ENCODE results near the gene CXorf58.
"Not testable (repeated sequence)": the region's sequence is repeated elsewhere in the genome, so short reads cannot be mapped to it uniquely, and the experiment has no call there.

The CXorf58 gene

GRCh38 chrX:23907498-23908218 lies at the start of gene CXorf58, which contains the start of gene APOO:
CXorf58 (plus strand) TSS chrX:23908006; CDS start chrX:23910303, 2,297 bp downstream.
APOO (minus strand) TSS chrX:23907938; CDS start chrX:23907702, 236 bp downstream.
- in situ Hi-C loops (cut with HindIII; ENCODE audit: low pct_ligation_motif_present, low pct_unique_long_range_greater_than_20kb, low sequenced_read_pairs): loop anchor here (10.0 kb wide), 1 partner anchor 203 kb away; no protein-coding TSS in a partner anchor
- peak; percentile 83 for DNase-seq

GRCh38 chrX:23859238-23859637 lies 48.6 kb upstream of the CXorf58 start:
- DNase-seq; in situ Hi-C loops (cut with HindIII; ENCODE audit: low pct_ligation_motif_present, low pct_unique_long_range_greater_than_20kb, low sequenced_read_pairs): not testable (repeated sequence)

- no peak for DNase-seq
- in situ Hi-C loops (cut with HindIII; ENCODE audit: low pct_ligation_motif_present, low pct_unique_long_range_greater_than_20kb, low sequenced_read_pairs): no loop called here
Measured at GRCh38 chrX:23861215-23861896, 46.5 kb upstream of the CXorf58 start.

GRCh38 chrX:23861952-23862351 lies 45.9 kb upstream of the CXorf58 start:
- DNase-seq; in situ Hi-C loops (cut with HindIII; ENCODE audit: low pct_ligation_motif_present, low pct_unique_long_range_greater_than_20kb, low sequenced_read_pairs): not testable (repeated sequence)

- in situ Hi-C loops (cut with HindIII; ENCODE audit: low pct_ligation_motif_present, low pct_unique_long_range_greater_than_20kb, low sequenced_read_pairs): no loop called here
Measured at GRCh38 chrX:23864742-23865326, 43.0 kb upstream of the CXorf58 start.

GRCh38 chrX:23870041-23870440 lies 37.8 kb upstream of the CXorf58 start:
- in situ Hi-C loops (cut with HindIII; ENCODE audit: low pct_ligation_motif_present, low pct_unique_long_range_greater_than_20kb, low sequenced_read_pairs): no loop called here
- no peak for DNase-seq

More at GRCh38 chrX:23864742-23865326, 43.0 kb upstream of the CXorf58 start:
- no peak for DNase-seq

GRCh38 chrX:23871905-23872546 lies 35.8 kb upstream of the CXorf58 start:
- in situ Hi-C loops (cut with HindIII; ENCODE audit: low pct_ligation_motif_present, low pct_unique_long_range_greater_than_20kb, low sequenced_read_pairs): no loop called here
- DNase-seq: no peak

- in situ Hi-C loops (cut with HindIII; ENCODE audit: low pct_ligation_motif_present, low pct_unique_long_range_greater_than_20kb, low sequenced_read_pairs): no loop called here
- DNase-seq: no peak
Measured at GRCh38 chrX:23879380-23880090, 28.3 kb upstream of the CXorf58 start.

- in situ Hi-C loops (cut with HindIII; ENCODE audit: low pct_ligation_motif_present, low pct_unique_long_range_greater_than_20kb, low sequenced_read_pairs): no loop called here
- peak; percentile 63 for DNase-seq
Measured at GRCh38 chrX:23883737-23884354, 24.0 kb upstream of the CXorf58 start.

GRCh38 chrX:23884427-23885024 lies 23.3 kb upstream of the CXorf58 start:
- DNase-seq: peak; percentile 19
- in situ Hi-C loops (cut with HindIII; ENCODE audit: low pct_ligation_motif_present, low pct_unique_long_range_greater_than_20kb, low sequenced_read_pairs): no loop called here

- DNase-seq: no peak
- in situ Hi-C loops (cut with HindIII; ENCODE audit: low pct_ligation_motif_present, low pct_unique_long_range_greater_than_20kb, low sequenced_read_pairs): no loop called here
Measured at GRCh38 chrX:23885803-23886202, 22.0 kb upstream of the CXorf58 start.

- in situ Hi-C loops (cut with HindIII; ENCODE audit: low pct_ligation_motif_present, low pct_unique_long_range_greater_than_20kb, low sequenced_read_pairs): no loop called here
- no peak for DNase-seq
Measured at GRCh38 chrX:23887451-23887850, 20.4 kb upstream of the CXorf58 start.

GRCh38 chrX:23887918-23888317 lies 19.9 kb upstream of the CXorf58 start:
- in situ Hi-C loops (cut with HindIII; ENCODE audit: low pct_ligation_motif_present, low pct_unique_long_range_greater_than_20kb, low sequenced_read_pairs): no loop called here

GRCh38 chrX:23888887-23889501 lies 18.8 kb upstream of the CXorf58 start:
- in situ Hi-C loops (cut with HindIII; ENCODE audit: low pct_ligation_motif_present, low pct_unique_long_range_greater_than_20kb, low sequenced_read_pairs): no loop called here
- no peak for DNase-seq

More at GRCh38 chrX:23887918-23888317, 19.9 kb upstream of the CXorf58 start:
- DNase-seq: no peak

- in situ Hi-C loops (cut with HindIII; ENCODE audit: low pct_ligation_motif_present, low pct_unique_long_range_greater_than_20kb, low sequenced_read_pairs): no loop called here
- DNase-seq: no peak
Measured at GRCh38 chrX:23890933-23891332, 16.9 kb upstream of the CXorf58 start.

GRCh38 chrX:23894993-23895392 lies 12.8 kb upstream of the CXorf58 start:
- DNase-seq; in situ Hi-C loops (cut with HindIII; ENCODE audit: low pct_ligation_motif_present, low pct_unique_long_range_greater_than_20kb, low sequenced_read_pairs): not testable (repeated sequence)

- DNase-seq; in situ Hi-C loops (cut with HindIII; ENCODE audit: low pct_ligation_motif_present, low pct_unique_long_range_greater_than_20kb, low sequenced_read_pairs): not testable (repeated sequence)
Measured at GRCh38 chrX:23896539-23896938, 11.3 kb upstream of the CXorf58 start.
